HG02610 (cell line): ENCODE results near the gene STK11IP.

Experiments
- ATAC-seq: cut with Tn5 transposase; IDR thresholded peaks from one replicate; pipeline ENCODE4 v1.9.1; 2021; ENCODE audit warnings: mild to moderate bottlenecking, moderate library complexity; ENCODE audit not compliant: unreplicated experiment

STK11IP gene

GRCh38 chr2:219613461-219614070 is 15.9 kb downstream of the STK11IP start:
- ATAC-seq: no peak

- no peak for ATAC-seq
These were observed 16.6 kb downstream of the STK11IP start for GRCh38 chr2:219614076-219614860.

- ATAC-seq: no peak
These were observed 17.4 kb downstream of the STK11IP start for GRCh38 chr2:219615036-219615435.

- no peak for ATAC-seq
These were observed 18.2 kb downstream of the STK11IP start for GRCh38 chr2:219615894-219616293.

GRCh38 chr2:219616550-219616949 is 18.9 kb downstream of the STK11IP start:
- ATAC-seq: no peak

GRCh38 chr2:219618733-219619122 is 21.1 kb downstream of the STK11IP start:
- no peak for ATAC-seq

GRCh38 chr2:219619235-219619634 is 21.6 kb downstream of the STK11IP start:
- ATAC-seq: no peak

GRCh38 chr2:219620546-219620945 is 22.9 kb downstream of the STK11IP start:
- ATAC-seq: no peak

- no peak for ATAC-seq
These were observed 24.3 kb downstream of the STK11IP start for GRCh38 chr2:219621935-219622334.

- ATAC-seq: no peak
These were observed 24.8 kb downstream of the STK11IP start for GRCh38 chr2:219622472-219622871.

GRCh38 chr2:219624565-219624964 is 26.9 kb downstream of the STK11IP start:
- no peak for ATAC-seq

- ATAC-seq: no peak
These were observed 27.5 kb downstream of the STK11IP start for GRCh38 chr2:219625179-219625578.

GRCh38 chr2:219626540-219626939 is 28.9 kb downstream of the STK11IP start:
- no peak for ATAC-seq

GRCh38 chr2:219627103-219628100 is 29.7 kb downstream of the STK11IP start, which contains the start of gene SLC4A3:
SLC4A3 (plus strand) TSS chr2:219627630; CDS start chr2:219627993, 363 bp downstream.
- no peak for ATAC-seq

- ATAC-seq: no peak
These were observed 30.8 kb downstream of the STK11IP start for GRCh38 chr2:219628235-219628985.

GRCh38 chr2:219628986-219629901 is 31.6 kb downstream of the STK11IP start:
- no peak for ATAC-seq

- no peak for ATAC-seq
These were observed 32.5 kb downstream of the STK11IP start for GRCh38 chr2:219629976-219630695.

- ATAC-seq: no peak
These were observed 33.2 kb downstream of the STK11IP start for GRCh38 chr2:219630770-219631405.
